Measurements from ENCODE around the gene CADM1.

The CADM1 gene

DNA sequence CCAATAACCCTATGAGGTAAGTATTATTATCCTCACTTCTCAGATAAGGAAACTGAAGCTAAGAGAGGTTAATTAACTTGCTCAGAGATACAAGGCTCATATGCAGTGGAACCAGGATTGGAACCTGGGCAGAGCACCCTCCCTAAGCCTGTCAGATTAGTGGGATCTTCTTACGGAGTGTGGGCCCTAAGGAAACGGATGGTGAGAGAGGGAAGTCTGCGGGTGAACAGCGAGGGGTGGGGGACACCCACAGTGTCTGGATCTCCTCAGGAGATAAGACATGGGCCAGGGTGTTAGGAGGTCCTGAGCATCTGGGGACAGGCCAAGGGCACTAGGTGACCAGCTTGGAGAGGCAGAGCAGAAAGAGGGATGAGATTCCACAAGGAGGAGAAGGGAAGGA lies 376.0 kb downstream of the CADM1 start:
- no peaks in the 10 kb centered on the region for H4K20me1 ChIP-seq (ENCODE audit: control insufficient read depth, insufficient read depth, low read depth, low read length)
- no peak for TF ChIP-seq EZH2phosphoT487 (IDR thresholded peaks at IDR 0.05; ENCODE audit: borderline replicate concordance, low read length)
- no peak for TF ChIP-seq CTCF (IDR thresholded peaks at IDR 0.05; ENCODE audit: low read depth, low read length, poor library complexity, severe bottlenecking)
- H3K36me3 ChIP-seq (ENCODE audit: control insufficient read depth, low read length), result no peaks in the 10 kb centered on the region

GRCh38 chr11:115127790-115128189 lies 376.4 kb downstream of the CADM1 start:
- TF ChIP-seq EZH2phosphoT487 (IDR thresholded peaks at IDR 0.05; ENCODE audit: borderline replicate concordance, low read length) (no peak), CTCF (IDR thresholded peaks at IDR 0.05; ENCODE audit: low read depth, low read length, poor library complexity, severe bottlenecking) (no peak)
- Histone ChIP-seq H3K9me3 (ENCODE audit: control insufficient read depth, insufficient read depth, low read length) (no peaks in the 10 kb centered on the region), H3F3A (ENCODE audit: control insufficient read depth, insufficient read depth) (no peaks in the 10 kb centered on the region), H4K20me1 (ENCODE audit: control insufficient read depth, insufficient read depth, low read depth, low read length) (no peaks in the 10 kb centered on the region), H3K79me2 (ENCODE audit: control insufficient read depth, low read length) (no peaks in the 10 kb centered on the region), H3K4me3 (ENCODE audit: low read length) (no peak overlapping the region), H3K4me1 (ENCODE audit: control insufficient read depth, low read length) (no peaks in the 10 kb centered on the region), H3K4me2 (ENCODE audit: low read length) (no peak overlapping the region), H3K27ac (ENCODE audit: low read depth, low read length) (no peak overlapping the region), H3K9me2 (replicated peaks; ENCODE audit: control insufficient read depth, low read length) (no peaks in the 10 kb centered on the region), H3K36me3 (ENCODE audit: control insufficient read depth, low read length) (no peaks in the 10 kb centered on the region), H3K27me3 (ENCODE audit: control insufficient read depth, low read length) (no peaks in the 10 kb centered on the region)

More for the DNA sequence above, 376.0 kb downstream of the CADM1 start:
- Histone ChIP-seq H3K79me2 (ENCODE audit: control insufficient read depth, low read length) (no peaks in the 10 kb centered on the region), H3K9me3 (ENCODE audit: control insufficient read depth, insufficient read depth, low read length) (no peaks in the 10 kb centered on the region), H3K4me2 (ENCODE audit: low read length) (no peak overlapping the region), H3K4me1 (ENCODE audit: control insufficient read depth, low read length) (no peaks in the 10 kb centered on the region), H3K27ac (ENCODE audit: low read depth, low read length) (no peak overlapping the region), H3F3A (ENCODE audit: control insufficient read depth, insufficient read depth) (no peaks in the 10 kb centered on the region), H3K27me3 (ENCODE audit: control insufficient read depth, low read length) (no peaks in the 10 kb centered on the region), H3K4me3 (ENCODE audit: low read length) (no peak overlapping the region), H3K9me2 (replicated peaks; ENCODE audit: control insufficient read depth, low read length) (no peaks in the 10 kb centered on the region)

DNA sequence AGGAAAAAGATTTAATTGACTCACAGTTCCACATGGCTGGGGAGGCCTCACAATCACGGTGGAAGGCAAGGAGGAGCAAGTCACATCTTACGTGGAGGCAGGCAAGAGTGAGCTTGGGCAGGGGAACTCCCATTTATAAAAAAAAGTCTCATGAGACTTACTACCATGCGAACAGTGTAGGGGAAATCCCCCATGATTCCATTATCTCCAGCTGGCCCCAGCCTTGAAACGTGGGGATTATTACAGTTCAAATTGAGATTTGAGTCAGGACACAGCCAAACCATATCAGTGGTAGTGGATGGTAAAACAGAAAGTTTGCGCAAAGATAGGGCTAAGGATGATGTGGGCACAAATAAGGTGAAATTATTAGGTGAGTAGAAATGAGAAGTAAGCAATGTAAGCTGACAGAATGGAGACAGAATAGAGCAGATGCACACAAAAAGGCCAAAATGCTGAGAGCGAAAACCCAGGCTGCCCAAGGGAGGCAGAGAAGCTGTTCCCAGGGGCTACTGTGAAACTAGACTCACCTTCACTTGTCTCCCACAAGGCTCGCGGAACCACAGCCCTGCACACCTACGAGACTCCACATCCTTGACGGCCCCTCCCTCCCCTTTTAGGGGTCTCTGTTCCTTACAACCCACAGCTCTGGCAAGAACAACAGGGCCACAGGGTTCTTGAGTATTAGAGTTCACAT lies 377.6 kb downstream of the CADM1 start:
- Histone ChIP-seq H3K79me2 (ENCODE audit: control insufficient read depth, low read length) (no peaks in the 10 kb centered on the region), H3K9me3 (ENCODE audit: control insufficient read depth, insufficient read depth, low read length) (no peaks in the 10 kb centered on the region), H3K27me3 (ENCODE audit: control insufficient read depth, low read length) (no peaks in the 10 kb centered on the region), H3K9me2 (replicated peaks; ENCODE audit: control insufficient read depth, low read length) (no peaks in the 10 kb centered on the region), H3K4me2 (ENCODE audit: low read length) (no peak overlapping the region), H3K4me1 (ENCODE audit: control insufficient read depth, low read length) (no peaks in the 10 kb centered on the region), H4K20me1 (ENCODE audit: control insufficient read depth, insufficient read depth, low read depth, low read length) (no peaks in the 10 kb centered on the region), H3F3A (ENCODE audit: control insufficient read depth, insufficient read depth) (no peaks in the 10 kb centered on the region), H3K36me3 (ENCODE audit: control insufficient read depth, low read length) (no peaks in the 10 kb centered on the region), H3K27ac (ENCODE audit: low read depth, low read length) (no peak overlapping the region), H3K4me3 (ENCODE audit: low read length) (no peak overlapping the region)
- TF ChIP-seq EZH2phosphoT487 (IDR thresholded peaks at IDR 0.05; ENCODE audit: borderline replicate concordance, low read length) (no peak), CTCF (IDR thresholded peaks at IDR 0.05; ENCODE audit: low read depth, low read length, poor library complexity, severe bottlenecking) (no peak)
